Left hindlimb (tissue), 1 donor: ENCODE measurements around the gene ASL.
"Not testable (repeated sequence)": the region's sequence is repeated elsewhere in the genome, so short reads cannot be mapped to it uniquely, and the experiment has no call there.

Experiments used
- DNase-seq: peaks from one replicate; pipeline ENCODE4 v3.0.0-alpha.2; 2018

ASL gene

GRCh38 chr7:66075590-66076461 is at the start of gene ASL:
Gene ASL (plus strand): TSS chr7:66075819. CDS start chr7:66076082, 263 bp downstream.
- DNase-seq: peak; percentile 94

GRCh38 chr7:66028342-66028741 is 47.3 kb upstream of the ASL start:
- not testable (repeated sequence) for DNase-seq

GRCh38 chr7:66033471-66034385 is 41.9 kb upstream of the ASL start:
- DNase-seq: no peak

GRCh38 chr7:66034436-66035010 is 41.1 kb upstream of the ASL start:
- DNase-seq: not testable (repeated sequence)

- no peak for DNase-seq
These were observed 39.2 kb upstream of the ASL start for GRCh38 chr7:66036382-66036781.

- no peak for DNase-seq
These were observed 38.8 kb upstream of the ASL start for GRCh38 chr7:66036788-66037187.

- no peak for DNase-seq
These were observed 36.4 kb upstream of the ASL start for GRCh38 chr7:66039094-66039670.

- DNase-seq: peak; percentile 73
These were observed 31.7 kb upstream of the ASL start for GRCh38 chr7:66043681-66044497.

GRCh38 chr7:66044498-66044854 is 31.1 kb upstream of the ASL start:
- DNase-seq: not testable (repeated sequence)

- DNase-seq: no peak
These were observed 28.2 kb upstream of the ASL start for GRCh38 chr7:66047426-66047825.

- not testable (repeated sequence) for DNase-seq
These were observed 25.7 kb upstream of the ASL start for GRCh38 chr7:66049886-66050285.

- DNase-seq: no peak
These were observed 25.2 kb upstream of the ASL start for GRCh38 chr7:66050337-66050957.

- DNase-seq: no peak
These were observed 24.6 kb upstream of the ASL start for GRCh38 chr7:66050990-66051448.

GRCh38 chr7:66052447-66052846 is 23.2 kb upstream of the ASL start:
- no peak for DNase-seq

GRCh38 chr7:66054063-66054462 is 21.6 kb upstream of the ASL start:
- no peak for DNase-seq

GRCh38 chr7:66055321-66055956 is 20.2 kb upstream of the ASL start:
- no peak for DNase-seq

GRCh38 chr7:66060796-66061195 is 14.8 kb upstream of the ASL start:
- DNase-seq: no peak

- no peak for DNase-seq
These were observed 5.9 kb upstream of the ASL start for GRCh38 chr7:66069732-66070131.

GRCh38 chr7:66070222-66070621 is 5.4 kb upstream of the ASL start:
- DNase-seq: no peak

- DNase-seq: not testable (repeated sequence)
These were observed 3.4 kb upstream of the ASL start for GRCh38 chr7:66072208-66072607.
